HEK293 (cell line): ENCODE measurements around the gene PARP2.

Experiments used
- CTCF ChIP-seq: fragments of 450-650 bp; formaldehyde crosslinking; IDR thresholded peaks from 2 replicates; pipeline ENCODE4 v1.5.1; 2016; ENCODE audit warnings: missing biosample characterization, missing genetic modification characterization
- GLIS1 ChIP-seq: fragments of 450-650 bp; formaldehyde crosslinking; IDR thresholded peaks from 2 replicates; pipeline ENCODE4 v1.5.1; 2016; ENCODE audit warnings: missing biosample characterization, missing genetic modification characterization
- KLF10 ChIP-seq: fragments of 450-650 bp; IDR thresholded peaks from 2 replicates; pipeline ENCODE4 v1.5.1; 2018; ENCODE audit warnings: missing biosample characterization, mild to moderate bottlenecking, missing genetic modification characterization
- KLF16 ChIP-seq: fragments of 450-650 bp; formaldehyde crosslinking; IDR thresholded peaks from 2 replicates; pipeline ENCODE4 v1.5.1; 2017; ENCODE audit warnings: missing biosample characterization, missing genetic modification characterization
- REST ChIP-seq: fragments of 450-650 bp; formaldehyde crosslinking; IDR thresholded peaks from 2 replicates; pipeline ENCODE4 v1.5.1; 2016; ENCODE audit warnings: missing biosample characterization, missing genetic modification characterization
- SP7 ChIP-seq: fragments of 450-650 bp; formaldehyde crosslinking; IDR thresholded peaks from 2 replicates; pipeline ENCODE4 v1.5.1; 2016; ENCODE audit warnings: missing biosample characterization, missing genetic modification characterization
- YY2 ChIP-seq: fragments of 450-650 bp; formaldehyde crosslinking; IDR thresholded peaks from 2 replicates; pipeline ENCODE4 v1.5.1; 2016; ENCODE audit warnings: missing biosample characterization, missing genetic modification characterization
- ZBTB10 ChIP-seq: fragments of 450-650 bp; formaldehyde crosslinking; IDR thresholded peaks from 2 replicates; pipeline ENCODE4 v1.5.1; 2016; ENCODE audit warnings: missing biosample characterization, missing genetic modification characterization
- ZBTB21 ChIP-seq: fragments of 450-650 bp; formaldehyde crosslinking; IDR thresholded peaks from 2 replicates; pipeline ENCODE4 v1.5.1; 2017; ENCODE audit warnings: missing biosample characterization, missing genetic modification characterization
- ZNF132 ChIP-seq: fragments of 450-650 bp; formaldehyde crosslinking; IDR thresholded peaks from 2 replicates; pipeline ENCODE4 v1.5.1; 2017; ENCODE audit warnings: missing biosample characterization, missing genetic modification characterization, borderline replicate concordance
- ZNF133 ChIP-seq: fragments of 450-650 bp; formaldehyde crosslinking; IDR thresholded peaks from 2 replicates; pipeline ENCODE4 v1.5.1; 2016; ENCODE audit warnings: missing biosample characterization, missing genetic modification characterization
- ZNF174 ChIP-seq: fragments of 450-650 bp; formaldehyde crosslinking; IDR thresholded peaks from 2 replicates; pipeline ENCODE4 v1.5.0; 2017; ENCODE audit warnings: missing biosample characterization, mild to moderate bottlenecking, missing genetic modification characterization
- ZNF24 ChIP-seq: fragments of 450-650 bp; formaldehyde crosslinking; IDR thresholded peaks from 2 replicates; pipeline ENCODE4 v1.5.1; 2016; ENCODE audit warnings: missing biosample characterization, missing genetic modification characterization
- ZNF324 ChIP-seq: fragments of 450-650 bp; formaldehyde crosslinking; IDR thresholded peaks from 2 replicates; pipeline ENCODE4 v1.5.1; 2016; ENCODE audit warnings: missing biosample characterization, missing genetic modification characterization
- ZNF335 ChIP-seq: fragments of 450-650 bp; formaldehyde crosslinking; conservative IDR thresholded peaks from 2 replicates; pipeline ENCODE4 v1.5.1; 2016; ENCODE audit warnings: missing biosample characterization, missing genetic modification characterization
- ZNF341 ChIP-seq: fragments of 450-650 bp; formaldehyde crosslinking; IDR thresholded peaks from 2 replicates; pipeline ENCODE4; 2016; ENCODE audit warnings: low read depth, missing biosample characterization, missing genetic modification characterization
- ZNF558 ChIP-seq: fragments of 450-650 bp; formaldehyde crosslinking; IDR thresholded peaks from 2 replicates; pipeline ENCODE4 v1.5.1; 2016; ENCODE audit warnings: missing biosample characterization, missing genetic modification characterization
- ZNF600 ChIP-seq: fragments of 450-650 bp; formaldehyde crosslinking; IDR thresholded peaks from 2 replicates; pipeline ENCODE4 v1.5.1; 2016; ENCODE audit warnings: missing biosample characterization, missing genetic modification characterization
- ZNF610 ChIP-seq: fragments of 450-650 bp; formaldehyde crosslinking; IDR thresholded peaks from 2 replicates; pipeline ENCODE4 v1.5.1; 2016; ENCODE audit warnings: missing biosample characterization, missing genetic modification characterization, borderline replicate concordance
- ZNF843 ChIP-seq: fragments of 450-650 bp; formaldehyde crosslinking; IDR thresholded peaks from 2 replicates; pipeline ENCODE4 v1.5.1; 2016; ENCODE audit warnings: missing biosample characterization, missing genetic modification characterization
- TF ChIP-seq, protein P1 (sequence below): fragments of 450-650 bp; formaldehyde crosslinking; IDR thresholded peaks from 2 replicates; pipeline ENCODE4 v1.5.1; 2016; ENCODE audit warnings: missing biosample characterization, missing genetic modification characterization
- TF ChIP-seq, protein P2 (sequence below): fragments of 450-650 bp; formaldehyde crosslinking; IDR thresholded peaks from 2 replicates; pipeline ENCODE4 v1.5.1; 2016; ENCODE audit warnings: missing biosample characterization, missing genetic modification characterization

Gene PARP2

DNA sequence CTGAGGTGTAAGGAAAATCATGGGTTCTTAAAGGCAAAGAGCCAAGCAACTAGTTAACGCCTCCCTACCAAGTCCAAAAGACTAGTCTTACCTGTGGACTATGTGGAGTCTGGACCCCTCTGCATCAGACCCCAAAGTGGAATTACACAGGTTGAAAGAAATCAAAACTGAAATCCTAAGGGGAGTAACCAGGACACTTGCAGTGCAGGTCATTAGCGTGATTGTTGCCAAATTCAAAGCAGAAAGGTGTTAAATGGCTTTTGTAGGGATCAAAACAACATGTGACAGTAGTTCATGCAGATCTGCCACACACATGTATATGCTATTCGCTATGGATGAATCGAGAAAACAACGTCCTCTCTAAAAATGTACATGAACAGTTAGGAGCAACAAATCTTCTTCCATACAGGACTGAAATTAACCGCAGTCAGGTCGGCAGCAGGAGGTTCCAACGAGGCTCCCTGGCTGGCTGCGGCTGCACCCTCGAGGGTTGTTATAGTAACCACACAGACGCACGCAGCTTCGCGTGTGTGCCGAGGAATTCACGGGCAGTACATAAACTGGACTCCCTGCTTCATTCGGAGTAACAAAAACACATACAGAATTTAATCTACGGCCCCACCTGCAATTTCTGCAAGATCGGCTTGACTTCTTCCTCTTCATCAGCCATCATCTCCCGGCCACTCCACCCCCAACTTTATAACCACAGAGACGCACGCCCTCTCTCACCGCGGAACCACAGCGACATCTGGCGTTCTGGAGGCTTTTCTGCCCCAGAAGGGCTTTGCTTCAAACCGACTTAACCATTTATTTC is 38.0 kb upstream of the PARP2 start, which contains the start of gene TTC5 (continued):
- TF ChIP-seq ZNF24 (tag by site-specific recombination) (peak; percentile 87; the same call in 1 of the 2 replicates), REST (tag by site-specific recombination) (peak; percentile 32; the same call in 1 of the 2 replicates), ZNF133 (tag by site-specific recombination) (no peak), ZNF341 (tag by site-specific recombination) (peak; percentile 75), ZNF600 (peak; percentile 77; the same call in 1 of the 2 replicates), ZNF335 (tag by site-specific recombination) (peak; percentile 78), YY2 (tag by site-specific recombination) (peak; percentile 62), ZBTB21 (tag by site-specific recombination) (peak; percentile 56; the same call in 1 of the 2 replicates), ZNF558 (peak; percentile 65; the same call in 1 of the 2 replicates), CTCF (tag by site-specific recombination) (peak; percentile 94), SP7 (tag by site-specific recombination) (peak; percentile 81), ZBTB10 (tag by site-specific recombination) (peak; percentile 57; the same call in 1 of the 2 replicates), ZNF132 (tag by site-specific recombination) (no peak), KLF16 (tag by site-specific recombination) (peak; percentile 87), ZNF324 (tag by site-specific recombination) (peak; percentile 85), ZNF174 (tag by site-specific recombination) (no peak), ZNF610 (tag by site-specific recombination) (0 out of 2 replicates have a peak, but pooled peaks have one; percentile 41), KLF10 (tag by site-specific recombination) (0 out of 2 replicates have a peak, but pooled peaks have one; percentile 24), GLIS1 (tag by site-specific recombination) (peak; percentile 59), ZNF843 (tag by site-specific recombination) (0 out of 2 replicates have a peak, but pooled peaks have one; percentile 31)
- TF ChIP-seq, protein P1, sequence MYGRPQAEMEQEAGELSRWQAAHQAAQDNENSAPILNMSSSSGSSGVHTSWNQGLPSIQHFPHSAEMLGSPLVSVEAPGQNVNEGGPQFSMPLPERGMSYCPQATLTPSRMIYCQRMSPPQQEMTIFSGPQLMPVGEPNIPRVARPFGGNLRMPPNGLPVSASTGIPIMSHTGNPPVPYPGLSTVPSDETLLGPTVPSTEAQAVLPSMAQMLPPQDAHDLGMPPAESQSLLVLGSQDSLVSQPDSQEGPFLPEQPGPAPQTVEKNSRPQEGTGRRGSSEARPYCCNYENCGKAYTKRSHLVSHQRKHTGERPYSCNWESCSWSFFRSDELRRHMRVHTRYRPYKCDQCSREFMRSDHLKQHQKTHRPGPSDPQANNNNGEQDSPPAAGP (tag by site-specific recombination) = peak; percentile 78
- TF ChIP-seq, protein P2, sequence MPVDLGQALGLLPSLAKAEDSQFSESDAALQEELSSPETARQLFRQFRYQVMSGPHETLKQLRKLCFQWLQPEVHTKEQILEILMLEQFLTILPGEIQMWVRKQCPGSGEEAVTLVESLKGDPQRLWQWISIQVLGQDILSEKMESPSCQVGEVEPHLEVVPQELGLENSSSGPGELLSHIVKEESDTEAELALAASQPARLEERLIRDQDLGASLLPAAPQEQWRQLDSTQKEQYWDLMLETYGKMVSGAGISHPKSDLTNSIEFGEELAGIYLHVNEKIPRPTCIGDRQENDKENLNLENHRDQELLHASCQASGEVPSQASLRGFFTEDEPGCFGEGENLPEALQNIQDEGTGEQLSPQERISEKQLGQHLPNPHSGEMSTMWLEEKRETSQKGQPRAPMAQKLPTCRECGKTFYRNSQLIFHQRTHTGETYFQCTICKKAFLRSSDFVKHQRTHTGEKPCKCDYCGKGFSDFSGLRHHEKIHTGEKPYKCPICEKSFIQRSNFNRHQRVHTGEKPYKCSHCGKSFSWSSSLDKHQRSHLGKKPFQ = no peak; the same call in 1 of the 2 replicates
